ENCODE measurements around the gene SNAPC5. TPM values are rescaled to one million over a fixed set of nuclear protein-coding genes. Genes with fewer than 3 reads are reported as not detected.
A peak's percentile ranks its signal among the peaks of the same experiment; 100 is the strongest.
"Not testable (repeated sequence)": the region's sequence is repeated elsewhere in the genome, so short reads cannot be mapped to it uniquely, and the experiment has no call there.

Gene SNAPC5
- total RNA-seq, 2 donors from 2014 or later, result 23.6 to 27.0 TPM

GRCh38 chr15:66502491-66502890 lies 4.9 kb upstream of the SNAPC5 start:
- intact Hi-C loops (cut with DNase I), result loop anchor here (10.0 kb wide), 1 partner anchor 202 kb away; the partner anchor contains the start of gene SMAD6
- Histone ChIP-seq H3K27me3 (replicated peaks; ENCODE audit: insufficient read depth) (no peaks in the 10 kb centered on the region), H3K9me3 (no peaks in the 10 kb centered on the region), H3K36me3 (peaks cover 19 to 24% of the 10 kb centered on the region in 2 donors), H3K27ac (no peak overlapping the region), H3K4me3 (no peak overlapping the region), H3K4me1 (replicated peaks) (peaks cover 7% of the 10 kb centered on the region)
- 73% methylated on average over 10 of the region's 10 CpGs for WGBS
- no peak for DNase-seq (ENCODE audit: low spot score)
- TF ChIP-seq CTCF (IDR thresholded peaks at IDR 0.05) (no peak), POLR2A (IDR thresholded peaks at IDR 0.05) (no peak), POLR2AphosphoS5 (IDR thresholded peaks at IDR 0.05) (no peak)

GRCh38 chr15:66500346-66500745 lies 2.8 kb upstream of the SNAPC5 start:
- WGBS, result 89% methylated on average over 7 of the region's 7 CpGs
- intact Hi-C loops (cut with DNase I), result loop anchor here (10.0 kb wide), 1 partner anchor 204 kb away; the partner anchor contains the start of gene SMAD6

GRCh38 chr15:66498501-66499386 lies 1.2 kb upstream of the SNAPC5 start:
- peaks cover 5% of the 10 kb centered on the region for H3K4me1 ChIP-seq (replicated peaks)
- intact Hi-C loops (cut with DNase I), result no loop called here
- no peaks in the 10 kb centered on the region for H3K27me3 ChIP-seq (replicated peaks; ENCODE audit: insufficient read depth)
- peak in 3 of 4 experiments; percentile 36 to 41 (median 36) for TF ChIP-seq CTCF (IDR thresholded peaks at IDR 0.05)
- TF ChIP-seq POLR2AphosphoS5 (IDR thresholded peaks at IDR 0.05), result no peak
- no peaks in the 10 kb centered on the region for H3K9me3 ChIP-seq
- H3K36me3 ChIP-seq, result peaks cover 19 to 24% of the 10 kb centered on the region in 2 donors
- 38% methylated on average over 3 of the region's 3 CpGs for WGBS
- peak overlapping the region in 1 of 2 donors; percentile 77 for H3K27ac ChIP-seq
- H3K4me3 ChIP-seq, result no peak overlapping the region
- no peak for DNase-seq (ENCODE audit: low spot score)

More at GRCh38 chr15:66500346-66500745, 2.8 kb upstream of the SNAPC5 start:
- H3K9me3 ChIP-seq; DNase-seq (ENCODE audit: low spot score); H3K4me1 ChIP-seq (replicated peaks); H3K27me3 ChIP-seq (replicated peaks; ENCODE audit: insufficient read depth); H3K27ac ChIP-seq; H3K4me3 ChIP-seq: not testable (repeated sequence)
- H3K36me3 ChIP-seq, result peaks cover 19 to 24% of the 10 kb centered on the region in 2 donors

GRCh38 chr15:66496951-66497501 lies 536 bp downstream of the SNAPC5 start:
- intact Hi-C loops (cut with DNase I), result loop anchor here (1.0 kb wide), 1 partner anchor 110 kb away; no protein-coding TSS in a partner anchor
- 17% methylated on average over 17 of the region's 17 CpGs for WGBS

More at GRCh38 chr15:66496951-66497501, 536 bp downstream of the SNAPC5 start:
- H3K27me3 ChIP-seq (replicated peaks; ENCODE audit: insufficient read depth), result no peaks in the 10 kb centered on the region
- peaks cover 5% of the 10 kb centered on the region for H3K4me1 ChIP-seq (replicated peaks)
- DNase-seq (ENCODE audit: low spot score), result no peak
- TF ChIP-seq POLR2A (IDR thresholded peaks at IDR 0.05), result no peak
- no peak for TF ChIP-seq CTCF (IDR thresholded peaks at IDR 0.05)
- no peak for TF ChIP-seq POLR2AphosphoS5 (IDR thresholded peaks at IDR 0.05)
- H3K9me3 ChIP-seq, result no peaks in the 10 kb centered on the region
- peaks cover 19 to 24% of the 10 kb centered on the region in 2 donors for H3K36me3 ChIP-seq
- peak overlapping the region; percentile 84 to 88 for H3K4me3 ChIP-seq
- peak overlapping the region; percentile 77 to 81 for H3K27ac ChIP-seq

Measured in prostate gland (tissue), 2 donors.